HepG2 (cell line): ENCODE measurements around the gene ACADSB. TPM values are rescaled to one million over a fixed set of nuclear protein-coding genes. Genes with fewer than 3 reads are reported as not detected.
A peak's percentile ranks its signal among the peaks of the same experiment; 100 is the strongest.

Experiments used
- BCL3 ChIP-seq: sonication (generic); formaldehyde crosslinking; IDR thresholded peaks from 2 replicates; pipeline ENCODE4 v1.5.1; 2020; ENCODE audit warnings: mild to moderate bottlenecking, missing genetic modification reagents, moderate library complexity
- BCL6 ChIP-seq: IDR thresholded peaks from 2 replicates; pipeline ENCODE4 v1.6.1; 2016; ENCODE audit warnings: missing genetic modification reagents, missing compliant biosample characterization
- FOXC1 ChIP-seq: sonication (generic); formaldehyde crosslinking; IDR thresholded peaks from 2 replicates; pipeline ENCODE4 v1.8.0; 2022; ENCODE audit warnings: mild to moderate bottlenecking, missing genetic modification reagents, borderline replicate concordance
- MYC ChIP-seq: sonication (generic); formaldehyde crosslinking; IDR thresholded peaks from 2 replicates; pipeline ENCODE4 v1.9.0; 2021; ENCODE audit warnings: missing genetic modification reagents, borderline replicate concordance
- NFYB ChIP-seq: sonication (generic); formaldehyde crosslinking; IDR thresholded peaks from 2 replicates; pipeline ENCODE4 v1.4.0; 2020; ENCODE audit warnings: missing genetic modification reagents
- PRDM15 ChIP-seq: sonication (generic); formaldehyde crosslinking; IDR thresholded peaks from 2 replicates; pipeline ENCODE4 v1.4.0; 2020; ENCODE audit warnings: missing genetic modification reagents
- SAFB2 ChIP-seq: sonication (generic); formaldehyde crosslinking; IDR thresholded peaks from 2 replicates; pipeline ENCODE4 v1.5.1; 2020; ENCODE audit warnings: missing genetic modification reagents, low read depth, mild to moderate bottlenecking, borderline replicate concordance
- SMAD3 ChIP-seq: sonication (generic); formaldehyde crosslinking; IDR thresholded peaks from 2 replicates; pipeline ENCODE4 v1.4.0; 2020; ENCODE audit warnings: missing genetic modification reagents
- SP140L ChIP-seq: sonication (generic); formaldehyde crosslinking; IDR thresholded peaks from 2 replicates; pipeline ENCODE4 v1.4.0; 2020; ENCODE audit warnings: missing genetic modification reagents, borderline replicate concordance
- SSRP1 ChIP-seq: IDR thresholded peaks from 2 replicates; pipeline ENCODE4 v1.6.1; 2016; ENCODE audit warnings: control low read depth
- ZBTB1 ChIP-seq: sonication (generic); formaldehyde crosslinking; IDR thresholded peaks from 2 replicates; pipeline ENCODE4 v1.4.0; 2020; ENCODE audit warnings: missing genetic modification reagents, borderline replicate concordance
- ZNF362 ChIP-seq: sonication (generic); formaldehyde crosslinking; IDR thresholded peaks from 2 replicates; pipeline ENCODE4 v1.4.0; 2020; ENCODE audit warnings: missing genetic modification reagents, mild to moderate bottlenecking, borderline replicate concordance
- ZNF382 ChIP-seq: sonication (generic); formaldehyde crosslinking; IDR thresholded peaks from 2 replicates; pipeline ENCODE4 v1.5.0; 2020; ENCODE audit warnings: missing genetic modification reagents, mild to moderate bottlenecking, borderline replicate concordance
- ZNF574 ChIP-seq: sonication (generic); formaldehyde crosslinking; IDR thresholded peaks from 2 replicates; pipeline ENCODE4 v1.4.0; 2020; ENCODE audit warnings: missing genetic modification reagents
- ZNF781 ChIP-seq: sonication (generic); formaldehyde crosslinking; IDR thresholded peaks from 2 replicates; pipeline ENCODE4 v1.5.1; 2020; ENCODE audit warnings: borderline replicate concordance, mild to moderate bottlenecking, missing genetic modification reagents; ENCODE audit errors: not compliant biosample characterization
- polyA plus RNA-seq, 8 experiments: library from polyadenylated mRNA; depleted of rRNA in 3 of 8; stranded (reverse) in 7 of 8; unstranded in 1 of 8; fragments of >200 nt; fragmentation: Illumina TruSeq in 4 of 8; extraction: Trizol in 4 of 8; gene quantifications; 2 replicates each; pipeline versions ENCODE4 v1.2.1 to v1.2.3, GENCODE V29; 2011 to 2016; ENCODE audit warnings: low read depth in 4 of 8, missing spikeins in 1 of 8, mixed read lengths in 1 of 8; ENCODE audit not compliant: insufficient read depth in 1 of 8
- total RNA-seq, 5 experiments: library from RNA; depleted of rRNA; stranded (reverse); fragments of >200 nt; fragmentation: Illumina TruSeq; extraction: Trizol; gene quantifications; 2 replicates each; pipeline ENCODE4 v1.2.3, GENCODE V29; 2016; ENCODE audit warnings: low read depth in 1 of 5
- TF ChIP-seq, protein P1 (sequence below): sonication (generic); formaldehyde crosslinking; IDR thresholded peaks from 2 replicates; pipeline ENCODE4 v1.8.0; 2022; ENCODE audit warnings: mild to moderate bottlenecking, missing genetic modification reagents
- TF ChIP-seq, protein P2 (sequence below): sonication (generic); formaldehyde crosslinking; IDR thresholded peaks from 2 replicates; pipeline ENCODE4 v1.4.0; 2020; ENCODE audit warnings: missing genetic modification reagents

Gene ACADSB
- total and polyA plus RNA-seq, 2 of the 13 experiments (the other 11 are each of a cell fraction or from before 2014, with no cell fraction given) = 80.0 to 87.6 TPM

DNA sequence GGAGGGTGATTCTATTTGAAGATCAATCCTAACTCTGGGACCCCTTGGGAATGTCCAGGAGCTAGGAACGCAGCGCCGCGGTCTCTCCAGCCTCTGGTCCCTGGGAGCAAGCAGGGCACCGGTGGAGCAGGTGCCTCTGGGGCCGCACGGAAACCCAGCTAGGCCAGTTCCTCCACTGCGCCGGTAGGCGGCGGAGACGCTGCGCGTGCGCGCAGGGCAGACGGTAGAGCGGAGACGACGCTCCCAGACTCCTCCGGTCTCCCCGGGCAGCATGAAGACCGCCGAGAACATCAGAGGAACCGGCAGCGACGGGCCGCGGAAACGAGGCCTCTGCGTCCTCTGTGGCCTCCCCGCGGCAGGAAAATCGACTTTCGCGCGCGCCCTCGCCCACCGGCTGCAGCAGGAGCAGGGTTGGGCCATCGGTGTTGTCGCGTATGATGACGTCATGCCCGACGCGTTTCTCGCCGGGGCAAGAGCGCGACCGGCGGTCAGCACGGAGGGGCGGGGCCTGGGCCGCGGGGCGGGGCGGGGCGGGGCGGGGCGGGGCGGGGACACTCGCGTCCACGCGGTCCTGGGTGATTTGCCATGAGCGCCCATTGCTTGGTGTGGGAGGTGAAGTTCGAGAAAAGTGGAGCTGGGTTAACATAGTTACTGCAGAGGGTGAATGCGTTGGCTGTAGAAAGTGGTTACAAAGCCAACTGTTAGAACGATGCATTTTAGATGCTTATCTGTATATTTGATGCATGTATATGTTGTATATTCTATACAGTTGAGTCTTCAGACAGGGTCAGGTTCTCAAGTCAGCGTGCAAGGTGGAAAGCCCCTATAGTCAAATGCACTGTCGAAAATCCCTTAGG, 28.4 kb upstream of the ACADSB start, which contains the start of gene PSTK (continued):
- TF ChIP-seq SMAD3 (CRISPR knock-in tag) (no peak), SAFB2 (CRISPR knock-in tag) (0 out of 2 replicates have a peak, but pooled peaks have one; percentile 22), SSRP1 (CRISPR knock-in tag) (no peak), BCL3 (CRISPR knock-in tag) (no peak), ZNF781 (CRISPR knock-in tag) (no peak), FOXC1 (CRISPR knock-in tag) (no peak), ZBTB1 (CRISPR knock-in tag) (no peak), PRDM15 (0 out of 2 replicates have a peak, but pooled peaks have one; percentile 37), BCL6 (CRISPR knock-in tag) (0 out of 2 replicates have a peak, but pooled peaks have one; percentile 6), MYC (peak; percentile 89), ZNF574 (peak; percentile 77), NFYB (CRISPR knock-in tag) (peak; percentile 49; the same call in 1 of the 2 replicates), ZNF362 (no peak), ZNF382 (no peak), SP140L (CRISPR knock-in tag) (no peak)
- TF ChIP-seq, protein P1, sequence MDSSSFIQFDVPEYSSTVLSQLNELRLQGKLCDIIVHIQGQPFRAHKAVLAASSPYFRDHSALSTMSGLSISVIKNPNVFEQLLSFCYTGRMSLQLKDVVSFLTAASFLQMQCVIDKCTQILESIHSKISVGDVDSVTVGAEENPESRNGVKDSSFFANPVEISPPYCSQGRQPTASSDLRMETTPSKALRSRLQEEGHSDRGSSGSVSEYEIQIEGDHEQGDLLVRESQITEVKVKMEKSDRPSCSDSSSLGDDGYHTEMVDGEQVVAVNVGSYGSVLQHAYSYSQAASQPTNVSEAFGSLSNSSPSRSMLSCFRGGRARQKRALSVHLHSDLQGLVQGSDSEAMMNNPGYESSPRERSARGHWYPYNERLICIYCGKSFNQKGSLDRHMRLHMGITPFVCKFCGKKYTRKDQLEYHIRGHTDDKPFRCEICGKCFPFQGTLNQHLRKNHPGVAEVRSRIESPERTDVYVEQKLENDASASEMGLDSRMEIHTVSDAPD (CRISPR knock-in tag) = no peak
- TF ChIP-seq, protein P2, sequence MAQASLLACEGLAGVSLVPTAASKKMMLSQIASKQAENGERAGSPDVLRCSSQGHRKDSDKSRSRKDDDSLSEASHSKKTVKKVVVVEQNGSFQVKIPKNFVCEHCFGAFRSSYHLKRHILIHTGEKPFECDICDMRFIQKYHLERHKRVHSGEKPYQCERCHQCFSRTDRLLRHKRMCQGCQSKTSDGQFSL (CRISPR knock-in tag) = peak; percentile 55; the same call in 1 of the 2 replicates
